HepG2 (cell line): Measurements from ENCODE around the gene TMEM135. TPM values are rescaled to one million over a fixed set of nuclear protein-coding genes. Genes with fewer than 3 reads are reported as not detected.

Experiments used
- ATAC-seq: fragments of 200-7000 bp; cut with Tn5 transposase; 3 replicates; pipeline ENCODE4 v1.9.1; 2020; ENCODE audit warnings: mild to moderate bottlenecking, moderate library complexity
- BruUV-seq: library from RNA; stranded (reverse); fragments of 400-500 nt; replicated peaks from 2 replicates; lab custom pipeline; 2021; lab: Mats Ljungman, UMichigan
- CTCF ChIA-PET: fragments of 300-600 bp; formaldehyde crosslinking; extraction: SDS; loops from one replicate; lab custom pipeline; 2021; ENCODE audit warnings: low total read pairs, inconsistent platforms, low intra/inter-chr PET ratio; lab: Yijun Ruan, JAX
- POLR2A ChIA-PET: fragments of 350-600 bp; sonication (Branson Sonifier 250); formaldehyde crosslinking; loops from one replicate; lab custom pipeline; 2020; ENCODE audit warnings: antibody characterized with exemption, inconsistent platforms; lab: Yijun Ruan, JAX
- DNase-seq: peaks from one replicate; pipeline ENCODE4 v3.0.0-alpha.2; 2015; ENCODE audit warnings: low spot score
- FAIRE-seq: peaks from 3 replicates; lab custom pipeline; 2011; peaks lifted over from hg19 to GRCh38; lab: Jason Lieb, UNC
- H2AFZ ChIP-seq: one replicate; pipeline ENCODE4 v1.6.1; 2011; ENCODE audit warnings: low read length, inconsistent platforms
- H3K27ac ChIP-seq: fragments of 300-600 bp; 3 replicates; pipeline ENCODE4 v1.8.0; 2011; ENCODE audit warnings: mixed run types, mild to moderate bottlenecking, mixed read lengths, low read length, inconsistent platforms; ENCODE audit not compliant: insufficient read depth; ENCODE audit errors: extremely low read length
- H3K27me3 ChIP-seq, 2 experiments: fragments of 200-600 bp in 1 of 2; 2 replicates in 1 of 2; 3 replicates in 1 of 2; pipeline versions ENCODE4 v1.6.0 to v1.8.0; 2011; ENCODE audit warnings: low read length in 2 of 2, mild to moderate bottlenecking in 2 of 2, moderate library complexity in 2 of 2, inconsistent platforms in 1 of 2; ENCODE audit not compliant: insufficient read depth in 2 of 2, control insufficient read depth in 1 of 2
- H3K36me3 ChIP-seq, 2 experiments: fragments of 200-600 bp in 1 of 2; replicated peaks in 1 of 2; 2 replicates in 1 of 2; 3 replicates in 1 of 2; pipeline versions ENCODE4 v1.5.1 to v1.8.0; 2011; ENCODE audit warnings: low read length in 2 of 2, inconsistent platforms in 1 of 2; ENCODE audit not compliant: insufficient read depth in 2 of 2, control insufficient read depth in 1 of 2
- H3K4me1 ChIP-seq: 2 replicates; pipeline ENCODE4 v1.5.1; 2012; ENCODE audit warnings: low read length, inconsistent platforms; ENCODE audit not compliant: insufficient read depth
- H3K4me2 ChIP-seq: 2 replicates; pipeline ENCODE4 v1.6.0; 2011; ENCODE audit warnings: low read depth, low read length, inconsistent platforms
- H3K4me3 ChIP-seq, 3 experiments: fragments of 200-600 bp in 1 of 3; sonication (generic), shearing (Covaris generic) in 1 of 3; replicated peaks in 1 of 3; 2 replicates each; pipeline ENCODE4 v1.5.1; 2011 to 2016; ENCODE audit warnings: low read length in 3 of 3, inconsistent platforms in 2 of 3, low read depth in 2 of 3, mild to moderate bottlenecking in 2 of 3, control low read depth in 1 of 3, mixed read lengths in 1 of 3; ENCODE audit not compliant: insufficient read depth in 1 of 3
- H3K79me2 ChIP-seq: one replicate; pipeline ENCODE4 v1.6.1; 2011; ENCODE audit warnings: low read length, inconsistent platforms; ENCODE audit not compliant: insufficient read depth
- H3K9ac ChIP-seq: 2 replicates; pipeline ENCODE4 v1.6.0; 2011; ENCODE audit warnings: mild to moderate bottlenecking, low read depth, low read length, inconsistent platforms; ENCODE audit not compliant: insufficient read depth
- H3K9me3 ChIP-seq: 2 replicates; pipeline ENCODE4 v1.5.1; 2012; ENCODE audit warnings: mild to moderate bottlenecking, low read length
- H4K20me1 ChIP-seq: 2 replicates; pipeline ENCODE4 v1.6.0; 2011; ENCODE audit warnings: inconsistent platforms, mild to moderate bottlenecking, low read length, moderate library complexity; ENCODE audit not compliant: insufficient read depth
- RBM22 ChIP-seq: fragments of 200-400 bp; formaldehyde crosslinking; optimal IDR thresholded peaks from 2 replicates; pipeline ENCODE3; 2017; ENCODE audit warnings: mild to moderate bottlenecking, low read length, moderate library complexity
- SP4 ChIP-seq: sonication (generic); formaldehyde crosslinking; IDR thresholded peaks from 2 replicates; pipeline ENCODE4 v1.8.1; 2023; ENCODE audit warnings: mild to moderate bottlenecking, missing genetic modification reagents
- ZKSCAN8 ChIP-seq: IDR thresholded peaks from 2 replicates; pipeline ENCODE4 v1.6.1; 2016; ENCODE audit warnings: borderline replicate concordance, missing genetic modification reagents, missing compliant biosample characterization
- WGBS: methylation state at CpG from one replicate; pipeline ENCODE4 v1.1.6; 2017; ENCODE audit warnings: low lambda C conversion rate; 5-methylcytosine and 5-hydroxymethylcytosine counted together
- in situ Hi-C: cut with HindIII; loops from 2 replicates; pipeline ENCODE4 v1.10.0; 2017; ENCODE audit warnings: low pct_unique_long_range_greater_than_20kb; ENCODE audit not compliant: extremely low pct_ligation_motif_present
- intact Hi-C: fragments of 100-400 bp; cut with micrococcal nuclease; formaldehyde crosslinking; loops from one replicate; pipeline ENCODE4 v1.10.0; 2022; ENCODE audit not compliant: unreplicated experiment
- polyA plus RNA-seq, 8 experiments: library from polyadenylated mRNA; depleted of rRNA in 3 of 8; stranded (reverse) in 7 of 8; unstranded in 1 of 8; fragments of >200 nt; fragmentation: Illumina TruSeq in 4 of 8; extraction: Trizol in 4 of 8; gene quantifications; 2 replicates each; pipeline versions ENCODE4 v1.2.1 to v1.2.3, GENCODE V29; 2011 to 2016; ENCODE audit warnings: low read depth in 4 of 8, missing spikeins in 1 of 8, mixed read lengths in 1 of 8; ENCODE audit not compliant: insufficient read depth in 1 of 8
- total RNA-seq, 5 experiments: library from RNA; depleted of rRNA; stranded (reverse); fragments of >200 nt; fragmentation: Illumina TruSeq; extraction: Trizol; gene quantifications; 2 replicates each; pipeline ENCODE4 v1.2.3, GENCODE V29; 2016; ENCODE audit warnings: low read depth in 1 of 5

Gene TMEM135
- total and polyA plus RNA-seq, 2 of the 13 experiments (the other 11 are each of a cell fraction or from before 2014, with no cell fraction given): 36.6 to 88.9 TPM

DNA sequence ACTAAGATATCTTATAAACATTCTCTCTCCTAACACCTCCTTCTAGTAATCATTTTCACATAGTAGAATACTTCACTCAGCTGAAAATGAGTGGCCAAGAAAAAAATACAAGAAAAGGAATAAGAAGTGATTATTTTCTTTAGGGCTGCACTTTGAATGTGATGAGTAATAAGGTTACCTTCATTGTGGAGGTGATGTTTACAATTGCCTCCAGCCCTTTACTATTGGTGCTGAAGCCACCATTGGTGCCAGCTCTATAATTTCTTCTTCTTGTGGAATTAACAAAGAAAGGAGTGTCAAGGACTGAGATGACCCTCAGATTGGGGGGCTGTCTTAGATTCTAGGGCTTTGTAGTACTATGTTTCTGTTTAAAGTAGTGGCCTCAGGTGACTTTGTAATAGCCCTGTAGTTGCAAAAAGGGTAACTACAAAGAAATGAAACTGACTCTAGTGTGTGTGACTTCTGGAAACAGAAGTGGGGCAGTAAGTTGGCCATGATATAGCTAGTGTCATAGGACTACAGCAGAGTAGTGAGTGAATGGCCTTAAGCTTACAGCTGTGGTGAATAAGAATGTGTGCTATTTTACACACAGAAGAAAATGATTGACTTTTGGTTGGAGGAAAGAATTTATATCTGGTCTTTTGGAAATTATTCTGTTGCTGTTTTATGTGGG is 287.2 kb downstream of the TMEM135 start:
- in situ Hi-C loops: no loop called here
- H3K9ac ChIP-seq: no peak overlapping the region
- intact Hi-C loops: no loop called here
- peak; percentile 33; the same call in 1 of the 3 replicates for ATAC-seq
- CTCF ChIA-PET: no interaction called here
- no peaks in the 10 kb centered on the region for H4K20me1 ChIP-seq
- H2AFZ ChIP-seq: no peak overlapping the region
- no peak overlapping the region for H3K4me2 ChIP-seq
- no peak overlapping the region for H3K4me3 ChIP-seq
- TF ChIP-seq SP4: no peak
- TF ChIP-seq RBM22: peak; percentile 60
- TF ChIP-seq, all 625 proteins: peak for 1
- POLR2A ChIA-PET: no interaction called here
- H3K27me3 ChIP-seq: no peaks in the 10 kb centered on the region
- H3K36me3 ChIP-seq: peaks cover 6 to 31% of the 10 kb centered on the region in 2 experiments; a peak in 4 of 5 replicates
- H3K4me1 ChIP-seq: no peaks in the 10 kb centered on the region
- BruUV-seq: no TSS peak
- H3K79me2 ChIP-seq: no peaks in the 10 kb centered on the region
- H3K9me3 ChIP-seq: no peaks in the 10 kb centered on the region
- no peak overlapping the region for H3K27ac ChIP-seq
- FAIRE-seq (no peak), DNase-seq (no peak)

DNA sequence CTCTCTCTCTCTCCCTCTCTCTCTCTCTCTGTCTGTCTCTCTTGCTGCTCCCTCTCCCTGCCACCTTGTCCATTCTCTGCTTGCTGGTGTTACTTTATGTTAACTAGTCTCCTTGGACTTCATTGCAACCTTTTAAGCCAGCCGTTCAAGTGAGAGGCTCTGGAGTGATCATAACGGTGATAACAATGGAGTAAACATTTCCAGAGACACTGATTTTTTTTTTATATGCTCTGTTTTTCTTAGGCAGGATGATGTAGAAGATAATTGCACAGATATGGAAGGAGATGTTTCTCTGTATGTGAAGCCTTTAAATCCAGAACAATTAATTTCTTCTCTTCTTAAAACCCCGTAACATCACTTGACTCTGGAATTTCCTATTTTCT is 287.7 kb downstream of the TMEM135 start:
- DNase-seq (no peak), ATAC-seq (no peak), FAIRE-seq (no peak)
- H3K36me3 ChIP-seq: peaks cover 6 to 29% of the 10 kb centered on the region in 2 experiments; a peak in 4 of 5 replicates
- no peak for TF ChIP-seq ZKSCAN8
- intact Hi-C loops: no loop called here
- no peaks in the 10 kb centered on the region for H3K4me1 ChIP-seq
- no peaks in the 10 kb centered on the region for H3K9me3 ChIP-seq
- no peaks in the 10 kb centered on the region for H3K27me3 ChIP-seq
- no peak overlapping the region for H3K4me3 ChIP-seq
- ChIA-PET POLR2A (no interaction called here), CTCF (no interaction called here)
- in situ Hi-C loops: no loop called here
- H3K4me2 ChIP-seq: no peak overlapping the region
- no peak overlapping the region for H2AFZ ChIP-seq
- H3K27ac ChIP-seq: no peak overlapping the region
- no peaks in the 10 kb centered on the region for H4K20me1 ChIP-seq
- BruUV-seq: no TSS peak
- H3K9ac ChIP-seq: no peak overlapping the region
- no peaks in the 10 kb centered on the region for H3K79me2 ChIP-seq
- 92% methylated on average over 3 of the region's 3 CpGs for WGBS
